ENCODE measurements around the gene SYNM. TPM values are rescaled to one million over a fixed set of nuclear protein-coding genes. Genes with fewer than 3 reads are reported as not detected.
A peak's percentile ranks its signal among the peaks of the same experiment; 100 is the strongest.

The SYNM gene
- total RNA-seq, 1 experiment from 2014 or later, result 0.12 TPM

DNA sequence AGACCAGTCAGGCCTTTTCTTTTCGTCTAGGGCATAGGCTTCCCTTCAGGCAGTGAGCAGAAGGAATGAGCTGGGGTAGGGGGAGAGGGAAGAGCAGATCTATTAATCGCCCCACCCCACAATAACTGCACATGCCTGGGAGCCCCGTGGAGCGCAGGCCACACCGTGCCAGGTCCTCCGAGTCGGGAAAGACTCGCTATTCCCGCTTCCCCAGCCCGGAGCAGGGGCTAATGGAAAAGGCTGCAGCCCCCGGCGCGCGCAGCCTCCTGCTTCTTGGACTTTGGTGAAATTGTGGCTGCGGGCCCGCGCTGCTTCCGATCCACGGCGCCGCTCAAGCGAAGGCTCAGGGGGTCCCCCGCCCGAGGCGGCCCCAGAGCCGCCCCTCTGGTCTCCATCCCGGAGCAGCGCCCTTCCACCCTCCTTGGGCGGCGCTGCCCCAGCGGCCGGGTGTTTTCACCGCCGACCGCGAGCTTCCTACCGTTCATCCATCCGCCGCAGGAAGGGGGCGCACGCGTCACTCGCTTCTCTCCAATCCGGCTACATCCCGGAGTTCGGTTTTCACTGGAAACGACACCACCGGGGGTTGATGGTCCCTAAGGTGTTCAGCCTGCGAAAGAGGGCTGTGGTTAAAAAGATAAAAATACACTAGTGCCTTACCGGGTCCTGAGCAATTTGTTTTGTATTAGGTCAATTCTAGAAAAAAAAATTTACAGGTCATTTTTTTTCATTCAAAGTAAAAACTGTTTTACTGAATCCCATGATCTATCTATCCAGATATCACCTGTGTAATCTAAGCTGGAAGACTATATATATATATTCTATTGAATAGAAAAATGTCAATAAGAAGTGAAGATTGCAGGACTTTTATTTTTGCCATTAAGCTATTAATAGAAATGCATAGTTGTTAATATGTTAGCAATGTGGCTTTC is 4.4 kb upstream of the SYNM start:
- peak; percentile 71 for DNase-seq (ENCODE audit: unreplicated experiment)
- peak overlapping the region; percentile 39 for H3K4me3 Mint-ChIP-seq (ENCODE audit: unreplicated experiment)

DNA sequence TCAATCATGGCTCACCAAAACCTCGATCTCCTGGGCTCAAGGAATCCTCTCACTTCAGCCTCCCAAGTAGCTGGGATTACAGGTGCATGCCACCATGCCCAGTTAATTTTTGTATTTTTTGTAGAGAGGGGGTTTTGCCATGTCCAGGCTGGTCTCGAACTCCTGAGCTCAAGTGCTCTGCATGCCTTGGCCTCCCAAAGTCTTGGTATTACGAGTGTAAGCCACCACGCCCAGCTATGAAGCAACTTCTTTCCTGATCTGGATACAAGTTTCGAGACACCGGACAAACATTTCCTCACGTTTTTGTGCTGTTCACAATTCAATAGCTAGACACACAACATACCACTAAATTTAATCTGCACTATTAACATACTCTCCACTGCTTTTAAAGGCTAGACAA is 3.4 kb upstream of the SYNM start:
- no peak overlapping the region for H3K27ac Mint-ChIP-seq (ENCODE audit: low read depth, unreplicated experiment)
- H3K36me3 Mint-ChIP-seq (ENCODE audit: insufficient read depth, unreplicated experiment), result no peaks in the 10 kb centered on the region
- POLR2A ChIA-PET, result interaction anchor here (0.9 to 1.2 kb wide), 2 partner anchors 9 to 112 kb away, joined by 3 to 4 read pairs; no protein-coding TSS in a partner anchor
- CTCF ChIA-PET, result interaction anchor here (0.5 to 9.1 kb wide), 23 partner anchors 9 to 672 kb away, joined by 3 to 162 read pairs (median 4); no protein-coding TSS in a partner anchor
- DNase-seq (ENCODE audit: unreplicated experiment), result no peak
- no peaks in the 10 kb centered on the region for H3K9me3 Mint-ChIP-seq (ENCODE audit: unreplicated experiment)
- H3K4me1 Mint-ChIP-seq (ENCODE audit: insufficient read depth, unreplicated experiment), result peaks cover under 1% of the 10 kb centered on the region
- TF ChIP-seq, protein P1, sequence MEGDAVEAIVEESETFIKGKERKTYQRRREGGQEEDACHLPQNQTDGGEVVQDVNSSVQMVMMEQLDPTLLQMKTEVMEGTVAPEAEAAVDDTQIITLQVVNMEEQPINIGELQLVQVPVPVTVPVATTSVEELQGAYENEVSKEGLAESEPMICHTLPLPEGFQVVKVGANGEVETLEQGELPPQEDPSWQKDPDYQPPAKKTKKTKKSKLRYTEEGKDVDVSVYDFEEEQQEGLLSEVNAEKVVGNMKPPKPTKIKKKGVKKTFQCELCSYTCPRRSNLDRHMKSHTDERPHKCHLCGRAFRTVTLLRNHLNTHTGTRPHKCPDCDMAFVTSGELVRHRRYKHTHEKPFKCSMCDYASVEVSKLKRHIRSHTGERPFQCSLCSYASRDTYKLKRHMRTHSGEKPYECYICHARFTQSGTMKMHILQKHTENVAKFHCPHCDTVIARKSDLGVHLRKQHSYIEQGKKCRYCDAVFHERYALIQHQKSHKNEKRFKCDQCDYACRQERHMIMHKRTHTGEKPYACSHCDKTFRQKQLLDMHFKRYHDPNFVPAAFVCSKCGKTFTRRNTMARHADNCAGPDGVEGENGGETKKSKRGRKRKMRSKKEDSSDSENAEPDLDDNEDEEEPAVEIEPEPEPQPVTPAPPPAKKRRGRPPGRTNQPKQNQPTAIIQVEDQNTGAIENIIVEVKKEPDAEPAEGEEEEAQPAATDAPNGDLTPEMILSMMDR (IDR thresholded peaks at IDR 0.05; ENCODE audit: unreplicated experiment), result no peak
- no TSS peak for BruUV-seq (replicated peaks)
- no peak overlapping the region for H3K4me3 Mint-ChIP-seq (ENCODE audit: unreplicated experiment)
- no peaks in the 10 kb centered on the region for H3K27me3 Mint-ChIP-seq (ENCODE audit: insufficient read depth, unreplicated experiment)
- intact Hi-C loops (cut with micrococcal nuclease), result no loop called here

More for the DNA sequence above, 4.4 kb upstream of the SYNM start:
- no peak overlapping the region for H3K27ac Mint-ChIP-seq (ENCODE audit: low read depth, unreplicated experiment)
- ChIA-PET CTCF (interaction anchor here (0.5 to 9.1 kb wide), 30 partner anchors 10 to 1923 kb away, joined by 3 to 162 read pairs (median 4); no protein-coding TSS in a partner anchor), POLR2A (interaction anchor here (0.7 to 1.2 kb wide), 4 partner anchors 10 to 609 kb away, joined by 3 to 5 read pairs (median 4); partner anchors contain the start of gene LRRC28)
- no peaks in the 10 kb centered on the region for H3K27me3 Mint-ChIP-seq (ENCODE audit: insufficient read depth, unreplicated experiment)
- no TSS peak for BruUV-seq (replicated peaks)
- H3K9me3 Mint-ChIP-seq (ENCODE audit: unreplicated experiment), result no peaks in the 10 kb centered on the region
- intact Hi-C loops (cut with micrococcal nuclease), result loop anchor here (1.0 kb wide), 1 partner anchor 113 kb away; no protein-coding TSS in a partner anchor
- TF ChIP-seq, protein P1 (IDR thresholded peaks at IDR 0.05; ENCODE audit: unreplicated experiment), result peak; percentile 83
- no peaks in the 10 kb centered on the region for H3K4me1 Mint-ChIP-seq (ENCODE audit: insufficient read depth, unreplicated experiment)
- H3K36me3 Mint-ChIP-seq (ENCODE audit: insufficient read depth, unreplicated experiment), result no peaks in the 10 kb centered on the region

DNA sequence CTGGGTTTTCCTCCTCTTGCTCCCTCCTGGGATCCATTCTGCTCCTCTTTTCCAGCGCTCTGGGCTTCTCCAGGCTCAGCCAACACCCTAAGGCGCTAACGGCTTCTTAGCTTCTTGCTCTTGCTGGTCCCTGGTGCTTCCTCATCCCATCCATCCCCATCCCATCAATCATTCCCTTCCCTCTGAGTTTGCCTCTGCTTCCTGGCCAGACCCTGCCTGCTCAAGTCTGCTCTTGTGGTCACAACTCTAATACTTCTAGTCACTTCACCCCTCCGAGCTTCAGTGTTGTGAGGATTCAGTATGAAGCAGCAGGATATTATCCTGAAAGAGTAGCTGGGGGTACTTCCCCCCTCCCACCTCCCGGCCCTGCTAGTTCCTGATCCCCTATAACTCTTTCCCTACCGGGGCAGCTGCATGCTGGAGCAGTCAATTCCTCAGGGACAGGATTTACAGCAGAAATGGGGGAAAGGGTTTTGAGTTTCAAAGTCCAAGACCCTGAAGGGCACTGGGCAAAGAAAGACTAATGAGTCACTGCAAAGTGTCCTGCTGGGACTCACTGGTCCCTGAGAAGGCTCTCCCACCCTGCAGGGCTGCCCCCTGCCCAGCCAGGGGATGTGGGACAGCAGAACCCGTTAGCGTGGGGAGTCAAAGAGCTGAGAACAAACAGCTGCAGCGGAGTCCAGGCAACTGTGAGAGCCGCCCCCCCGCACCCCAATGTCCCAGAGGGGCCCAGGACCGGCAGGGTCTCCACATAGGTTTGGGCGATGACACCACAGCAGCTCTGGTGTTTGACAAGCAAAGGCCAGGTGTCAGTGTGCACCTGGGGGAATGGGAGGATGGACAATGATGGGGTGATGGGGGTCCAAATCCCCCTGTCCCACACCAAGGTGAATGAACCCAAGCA is 2.3 kb upstream of the SYNM start:
- CTCF ChIA-PET, result interaction anchor here (0.6 to 9.1 kb wide), 9 partner anchors 8 to 563 kb away, joined by 3 to 162 read pairs (median 5); no protein-coding TSS in a partner anchor
- POLR2A ChIA-PET, result interaction anchor here (0.7 kb wide), 1 partner anchor 21 kb away, joined by 3 read pairs; no protein-coding TSS in a partner anchor
- intact Hi-C loops (cut with micrococcal nuclease), result no loop called here
- BruUV-seq (replicated peaks), result no TSS peak
- Mint-ChIP-seq H3K36me3 (ENCODE audit: insufficient read depth, unreplicated experiment) (no peaks in the 10 kb centered on the region), H3K27me3 (ENCODE audit: insufficient read depth, unreplicated experiment) (no peaks in the 10 kb centered on the region), H3K4me1 (ENCODE audit: insufficient read depth, unreplicated experiment) (peaks cover 6% of the 10 kb centered on the region), H3K27ac (ENCODE audit: low read depth, unreplicated experiment) (no peak overlapping the region), H3K9me3 (ENCODE audit: unreplicated experiment) (no peaks in the 10 kb centered on the region), H3K4me3 (ENCODE audit: unreplicated experiment) (no peak overlapping the region)
- DNase-seq (ENCODE audit: unreplicated experiment), result no peak
- TF ChIP-seq, protein P1 (IDR thresholded peaks at IDR 0.05; ENCODE audit: unreplicated experiment), result no peak
